ENCODE measurements around the gene HBP1. TPM values are rescaled to one million over a fixed set of nuclear protein-coding genes. Genes with fewer than 3 reads are reported as not detected.

The HBP1 gene
- total RNA-seq, 1 experiment from 2014 or later, result 31.0 TPM

DNA sequence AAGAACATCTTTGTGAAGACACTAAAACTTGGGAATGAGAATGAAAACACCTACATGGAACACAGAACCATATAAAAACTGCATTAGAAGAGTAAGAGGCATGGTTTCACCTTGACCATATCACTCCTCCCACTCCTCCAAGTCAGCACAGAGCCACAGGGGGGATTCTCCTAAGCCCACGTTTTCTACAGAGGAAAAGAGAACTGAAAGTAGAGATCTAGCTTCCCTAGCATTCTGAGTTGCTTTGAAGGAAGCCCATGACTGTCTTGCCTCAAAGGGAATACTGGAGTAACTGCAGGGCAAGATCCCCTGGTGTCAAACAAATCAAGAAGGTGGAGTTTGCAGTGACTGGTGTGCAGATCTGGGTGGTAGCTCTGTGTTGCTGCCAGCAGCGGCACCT is 43.9 kb downstream of the HBP1 start (continued):
- TF ChIP-seq AFF4 (CRISPR knock-in tag; IDR thresholded peaks at IDR 0.05; ENCODE audit: borderline replicate concordance) (no peak), E2F1 (CRISPR knock-in tag; IDR thresholded peaks at IDR 0.05) (no peak), JUN (CRISPR knock-in tag; IDR thresholded peaks at IDR 0.05) (no peak), ZNF396 (CRISPR knock-in tag; IDR thresholded peaks at IDR 0.05; ENCODE audit: borderline replicate concordance) (no peak), MYBL2 (CRISPR knock-in tag; IDR thresholded peaks at IDR 0.05) (no peak), GTF2I (CRISPR knock-in tag; conservative IDR thresholded peaks at IDR 0.05) (no peak), MXD4 (CRISPR knock-in tag; IDR thresholded peaks at IDR 0.05; ENCODE audit: borderline replicate concordance) (no peak), CTCF (IDR thresholded peaks at IDR 0.05) (no peak), FOXP1 (CRISPR knock-in tag; IDR thresholded peaks at IDR 0.05; ENCODE audit: borderline replicate concordance) (no peak)
- TF ChIP-seq, protein P1, sequence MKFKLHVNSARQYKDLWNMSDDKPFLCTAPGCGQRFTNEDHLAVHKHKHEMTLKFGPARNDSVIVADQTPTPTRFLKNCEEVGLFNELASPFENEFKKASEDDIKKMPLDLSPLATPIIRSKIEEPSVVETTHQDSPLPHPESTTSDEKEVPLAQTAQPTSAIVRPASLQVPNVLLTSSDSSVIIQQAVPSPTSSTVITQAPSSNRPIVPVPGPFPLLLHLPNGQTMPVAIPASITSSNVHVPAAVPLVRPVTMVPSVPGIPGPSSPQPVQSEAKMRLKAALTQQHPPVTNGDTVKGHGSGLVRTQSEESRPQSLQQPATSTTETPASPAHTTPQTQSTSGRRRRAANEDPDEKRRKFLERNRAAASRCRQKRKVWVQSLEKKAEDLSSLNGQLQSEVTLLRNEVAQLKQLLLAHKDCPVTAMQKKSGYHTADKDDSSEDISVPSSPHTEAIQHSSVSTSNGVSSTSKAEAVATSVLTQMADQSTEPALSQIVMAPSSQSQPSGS (CRISPR knock-in tag; IDR thresholded peaks at IDR 0.05; ENCODE audit: borderline replicate concordance, low read depth), result no peak

DNA sequence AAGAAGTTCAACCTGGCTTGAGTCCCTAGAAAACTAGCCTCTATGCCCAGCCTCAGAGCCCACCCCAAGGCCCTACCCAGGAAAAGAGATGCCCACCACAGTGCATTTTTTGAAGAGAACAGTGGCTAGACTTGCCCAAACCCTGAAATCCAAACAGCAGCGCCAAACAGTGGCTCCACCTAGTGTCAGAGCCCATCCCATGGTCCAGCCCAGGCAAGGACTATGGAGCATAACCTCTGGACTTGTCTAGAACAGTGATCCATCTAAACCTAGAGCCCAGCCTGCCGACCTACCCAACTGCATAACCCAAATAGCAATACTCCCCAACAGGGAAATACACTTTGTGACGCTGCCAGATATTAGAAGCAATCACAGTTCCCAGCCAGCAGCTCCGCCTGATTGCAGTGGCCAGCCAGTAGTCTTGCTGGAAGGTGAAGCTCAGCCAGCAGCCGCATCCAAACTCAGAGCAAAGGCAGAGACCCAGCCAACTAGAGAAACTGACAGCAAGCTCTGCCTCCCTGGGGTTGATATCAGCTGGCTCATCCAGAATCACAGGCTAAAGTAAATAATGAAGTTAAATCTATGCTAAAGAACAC is 44.5 kb downstream of the HBP1 start:
- H3K36me3 Mint-ChIP-seq, result peaks cover 6% of the 10 kb centered on the region
- H3K27ac Mint-ChIP-seq, result no peak overlapping the region
- TF ChIP-seq FOXP1 (CRISPR knock-in tag; IDR thresholded peaks at IDR 0.05; ENCODE audit: borderline replicate concordance) (no peak), ZNF532 (CRISPR knock-in tag; IDR thresholded peaks at IDR 0.05; ENCODE audit: borderline replicate concordance) (no peak), USF2 (CRISPR knock-in tag; IDR thresholded peaks at IDR 0.05) (no peak), SOX15 (CRISPR knock-in tag; IDR thresholded peaks at IDR 0.05) (no peak), TP53 (CRISPR knock-in tag; IDR thresholded peaks at IDR 0.05) (no peak), ELF4 (CRISPR knock-in tag; IDR thresholded peaks at IDR 0.05; ENCODE audit: low read depth) (no peak), NR1H2 (CRISPR knock-in tag; IDR thresholded peaks at IDR 0.05) (no peak)
- TF ChIP-seq, protein P1 (CRISPR knock-in tag; IDR thresholded peaks at IDR 0.05; ENCODE audit: borderline replicate concordance, low read depth), result no peak
- TF ChIP-seq, protein P2, sequence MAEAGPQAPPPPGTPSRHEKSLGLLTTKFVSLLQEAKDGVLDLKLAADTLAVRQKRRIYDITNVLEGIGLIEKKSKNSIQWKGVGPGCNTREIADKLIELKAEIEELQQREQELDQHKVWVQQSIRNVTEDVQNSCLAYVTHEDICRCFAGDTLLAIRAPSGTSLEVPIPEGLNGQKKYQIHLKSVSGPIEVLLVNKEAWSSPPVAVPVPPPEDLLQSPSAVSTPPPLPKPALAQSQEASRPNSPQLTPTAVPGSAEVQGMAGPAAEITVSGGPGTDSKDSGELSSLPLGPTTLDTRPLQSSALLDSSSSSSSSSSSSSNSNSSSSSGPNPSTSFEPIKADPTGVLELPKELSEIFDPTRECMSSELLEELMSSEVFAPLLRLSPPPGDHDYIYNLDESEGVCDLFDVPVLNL (CRISPR knock-in tag; IDR thresholded peaks at IDR 0.05; ENCODE audit: borderline replicate concordance, low read depth), result no peak
- CTCF ChIA-PET, result interaction anchor here (0.7 to 1.8 kb wide), 11 partner anchors 9 to 666 kb away, joined by 3 to 9 read pairs (median 4); no protein-coding TSS in a partner anchor
- DNase-seq (ENCODE audit: low spot score) (peak; percentile 34), ATAC-seq (peak; percentile 92)
- no peaks in the 10 kb centered on the region for H3K4me1 Mint-ChIP-seq
- POLR2A ChIA-PET, result no interaction called here
- peaks cover 4% of the 10 kb centered on the region for H3K9me3 Mint-ChIP-seq
- H3K4me3 Mint-ChIP-seq, result no peak overlapping the region
- H3K27me3 Mint-ChIP-seq (ENCODE audit: low read depth), result no peaks in the 10 kb centered on the region
